Stimulated activated CD8-positive, alpha-beta memory T cell treated with anti-CD3 and anti-CD28 coated beads, Interleukin-15, amount 100 ng/mL, for 24 hours (primary cell): Measurements from ENCODE around the gene RBM6.

ENCODE experiments used
- DNase-seq: peaks from one replicate; pipeline ENCODE4 v3.0.0-alpha.2; 2020; ENCODE audit warnings: low read depth

Gene RBM6

GRCh38 chr3:50095352-50095998 is 155.5 kb downstream of the RBM6 start:
- no peak for DNase-seq

- no peak for DNase-seq
Observed at GRCh38 chr3:50100386-50100785, 160.4 kb downstream of the RBM6 start.

GRCh38 chr3:50100956-50101845 is 161.3 kb downstream of the RBM6 start:
- DNase-seq = no peak

GRCh38 chr3:50102558-50102957 is 162.6 kb downstream of the RBM6 start:
- DNase-seq = no peak

GRCh38 chr3:50111757-50112156 is 171.8 kb downstream of the RBM6 start:
- no peak for DNase-seq

- no peak for DNase-seq
Observed at GRCh38 chr3:50112462-50112861, 172.5 kb downstream of the RBM6 start.

GRCh38 chr3:50117120-50117519 is 177.2 kb downstream of the RBM6 start:
- DNase-seq = no peak

- no peak for DNase-seq
Observed at GRCh38 chr3:50118237-50118636, 178.3 kb downstream of the RBM6 start.

- DNase-seq = no peak
Observed at GRCh38 chr3:50119786-50120185, 179.8 kb downstream of the RBM6 start.

GRCh38 chr3:50120364-50121071 is 180.6 kb downstream of the RBM6 start:
- DNase-seq = no peak

GRCh38 chr3:50121072-50122032 is 181.4 kb downstream of the RBM6 start:
- DNase-seq = peak; percentile 54

- no peak for DNase-seq
Observed at GRCh38 chr3:50122071-50122470, 182.1 kb downstream of the RBM6 start.

- DNase-seq = no peak
Observed at GRCh38 chr3:50122661-50123391, 182.9 kb downstream of the RBM6 start.

- no peak for DNase-seq
Observed at GRCh38 chr3:50123394-50124051, 183.6 kb downstream of the RBM6 start.

GRCh38 chr3:50124052-50124799 is 184.3 kb downstream of the RBM6 start:
- DNase-seq = no peak

GRCh38 chr3:50124800-50125178 is 184.8 kb downstream of the RBM6 start:
- no peak for DNase-seq

- DNase-seq = no peak
Observed at GRCh38 chr3:50125541-50126286, 185.8 kb downstream of the RBM6 start.

GRCh38 chr3:50126287-50127211 is 186.6 kb downstream of the RBM6 start:
- DNase-seq = no peak
